ENCODE measurements around the gene FAM117B. TPM values are rescaled to one million over a fixed set of nuclear protein-coding genes. Genes with fewer than 3 reads are reported as not detected.

Gene FAM117B
- total RNA-seq (2022; extraction: Qiagen RNA extraction): 1.4 to 2.6 TPM (median 1.8 TPM) in 5 replicates

GRCh38 chr2:202634556-202635427, at the start of gene FAM117B:
TSS of gene FAM117B (plus strand) at chr2:202634969. CDS start at chr2:202635188, 219 bp downstream.

Other genes starting within 250 kb of the FAM117B start
- gene ICA1L, start 236.8 kb downstream of the FAM117B start, total RNA-seq (2022; extraction: Qiagen RNA extraction): 1.1 to 2.6 TPM (median 1.7 TPM) in 5 replicates